Pancreas (tissue), 10 donors: Measurements from ENCODE around the gene LRP1B. TPM values are rescaled to one million over a fixed set of nuclear protein-coding genes. Genes with fewer than 3 reads are reported as not detected.

ENCODE experiments used
- ATAC-seq, 4 donors: fragments of 200-7000 bp; cut with Tn5 transposase; one replicate each; pipeline versions ENCODE4 v1.8.0 to v1.9.1; 2020; ENCODE audit warnings: mild to moderate bottlenecking in 4 of 4, moderate library complexity in 4 of 4
- DNase-seq, 6 donors: peaks; one replicate each; pipeline ENCODE4 v3.0.0-alpha.2; 2020
- FAIRE-seq: peaks from 2 replicates; lab custom pipeline; 2012; peaks lifted over from hg19 to GRCh38; lab: Jason Lieb, UNC
- H3K27ac ChIP-seq, 4 donors: fragments of 200-600 bp; sonication (generic); 1 replicate in 3 of 4; 2 replicates in 1 of 4; pipeline versions ENCODE4 v1.5.0 to v1.8.0; 2020
- H3K27me3 ChIP-seq, 4 donors: fragments of 200-600 bp; one replicate each; pipeline ENCODE4 v1.8.0; 2021
- H3K36me3 ChIP-seq, 3 donors: fragments of 200-600 bp; sonication (generic) in 1 of 3; one replicate each; pipeline versions ENCODE4 v1.5.0 to v1.8.0; 2020 to 2021
- H3K4me1 ChIP-seq, 3 donors: fragments of 200-600 bp; one replicate each; pipeline ENCODE4 v1.8.0; 2021
- H3K4me3 ChIP-seq, 4 donors: fragments of 200-600 bp; sonication (generic) in 2 of 4; one replicate each; pipeline versions ENCODE4 v1.5.0 to v1.8.0; 2020 to 2021
- H3K9me3 ChIP-seq, 4 donors: fragments of 200-600 bp; one replicate each; pipeline ENCODE4 v1.8.0; 2021
- WGBS, 2 donors: extraction: QIAGEN DNeasy Blood & Tissue Kit; methylation state at CpG; one replicate each; pipeline ENCODE4 v1.1.7; 2013; 5-methylcytosine and 5-hydroxymethylcytosine counted together
- intact Hi-C, 3 donors: fragments of 100-400 bp; cut with DNase I; formaldehyde crosslinking; loops; one replicate each; pipeline versions ENCODE4 v1.11.1 to v1.14.2; 2022
- polyA plus RNA-seq, 2 donors: library from polyadenylated mRNA; stranded (reverse); fragments of 200-250 nt; gene quantifications; one replicate each; pipeline ENCODE4 v1.2.3, GENCODE V29; 2013
- total RNA-seq, 6 donors: library from RNA; stranded (reverse); fragmentation: NEBNext Ultra II Directional in 4 of 6; extraction: Animal tissue kit (Norgen Biotek cat#: 25700) in 4 of 6; gene quantifications; one replicate each; pipeline versions ENCODE4 v1.2.1 to v1.2.4, GENCODE V29; 2021 to 2023
- TF ChIP-seq, protein P1 (sequence below), 4 donors: fragments of 200-600 bp; sonication (generic) in 3 of 4; IDR thresholded peaks; one replicate each; pipeline versions ENCODE4 v1.5.0 to v1.8.0; 2021; ENCODE audit warnings: antibody characterized with exemption in 4 of 4
- donor health status: healthy with polysubstance abuse.
- donor health status: DM: no; HTN: no; CAD: no; lungs with moderate emphysema.
- donor health status: DM: no; HTN: no; CAD: no.
- donor health status: control.
- donor health status: control.
- donor health status: Bipolar disorder and iron deficiency.
- donor health status: DM: yes; HTN: yes; CAD: no.
- donor health status: DM: no; HTN: no; CAD: no.
- donor health status: DM: no; HTN: no; CAD: no.
- donor health status: DM: yes; HTN: yes; CAD: no.

Gene LRP1B
- total and polyA plus RNA-seq, 8 donors, result 0.06 to 0.55 (median 0.25) TPM

DNA sequence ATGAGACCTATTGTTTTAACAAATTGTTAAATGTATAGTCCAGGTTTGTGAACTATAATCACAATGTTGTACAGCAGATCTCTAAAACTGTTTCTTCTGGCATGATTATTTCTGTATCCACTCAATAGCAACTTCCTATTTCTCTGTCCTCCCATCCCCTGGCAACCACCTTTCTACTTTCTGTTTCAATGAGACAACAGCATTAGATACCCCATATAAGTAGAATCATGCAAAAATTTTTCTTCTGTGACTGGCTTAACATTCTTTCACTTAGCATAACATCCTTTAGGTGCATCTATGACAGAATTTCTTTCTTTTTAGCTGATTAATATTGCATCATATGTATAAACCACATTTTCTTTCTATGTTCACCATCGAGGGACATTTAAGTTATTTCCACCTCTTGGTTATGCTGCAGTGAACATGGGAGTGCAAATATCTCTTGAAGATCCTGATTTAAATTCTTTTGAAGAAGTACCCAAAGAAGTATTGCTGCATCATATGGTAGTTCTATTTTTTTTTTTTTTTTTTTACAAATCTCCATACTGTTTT, 713.5 kb downstream of the LRP1B start:
- TF ChIP-seq, protein P1, sequence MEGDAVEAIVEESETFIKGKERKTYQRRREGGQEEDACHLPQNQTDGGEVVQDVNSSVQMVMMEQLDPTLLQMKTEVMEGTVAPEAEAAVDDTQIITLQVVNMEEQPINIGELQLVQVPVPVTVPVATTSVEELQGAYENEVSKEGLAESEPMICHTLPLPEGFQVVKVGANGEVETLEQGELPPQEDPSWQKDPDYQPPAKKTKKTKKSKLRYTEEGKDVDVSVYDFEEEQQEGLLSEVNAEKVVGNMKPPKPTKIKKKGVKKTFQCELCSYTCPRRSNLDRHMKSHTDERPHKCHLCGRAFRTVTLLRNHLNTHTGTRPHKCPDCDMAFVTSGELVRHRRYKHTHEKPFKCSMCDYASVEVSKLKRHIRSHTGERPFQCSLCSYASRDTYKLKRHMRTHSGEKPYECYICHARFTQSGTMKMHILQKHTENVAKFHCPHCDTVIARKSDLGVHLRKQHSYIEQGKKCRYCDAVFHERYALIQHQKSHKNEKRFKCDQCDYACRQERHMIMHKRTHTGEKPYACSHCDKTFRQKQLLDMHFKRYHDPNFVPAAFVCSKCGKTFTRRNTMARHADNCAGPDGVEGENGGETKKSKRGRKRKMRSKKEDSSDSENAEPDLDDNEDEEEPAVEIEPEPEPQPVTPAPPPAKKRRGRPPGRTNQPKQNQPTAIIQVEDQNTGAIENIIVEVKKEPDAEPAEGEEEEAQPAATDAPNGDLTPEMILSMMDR (IDR thresholded peaks at IDR 0.05), result no peak
- H3K4me1 ChIP-seq, result no peaks in the 10 kb centered on the region
- FAIRE-seq (no peak), ATAC-seq (no peak), DNase-seq (no peak)
- H3K36me3 ChIP-seq, result no peaks in the 10 kb centered on the region
- intact Hi-C loops, result no loop called here
- H3K4me3 ChIP-seq, result no peak overlapping the region
- WGBS, 2 donors, result 77 to 85% methylated on average over 1 of the region's 1 CpG
- H3K27me3 ChIP-seq, result no peaks in the 10 kb centered on the region
- H3K27ac ChIP-seq, result no peak overlapping the region
- no peaks in the 10 kb centered on the region for H3K9me3 ChIP-seq

GRCh38 chr2:141411419-141411818, 719.4 kb downstream of the LRP1B start:
- no peaks in the 10 kb centered on the region for H3K36me3 ChIP-seq
- FAIRE-seq (no peak), DNase-seq (no peak), ATAC-seq (no peak)
- no peaks in the 10 kb centered on the region for H3K9me3 ChIP-seq
- TF ChIP-seq, protein P1 (IDR thresholded peaks at IDR 0.05), result no peak
- intact Hi-C loops, result no loop called here
- no peak overlapping the region for H3K27ac ChIP-seq
- no peak overlapping the region for H3K4me3 ChIP-seq
- WGBS, 2 donors, result 29 to 36% methylated on average over 2 of the region's 2 CpGs
- no peaks in the 10 kb centered on the region for H3K27me3 ChIP-seq
- H3K4me1 ChIP-seq, result peaks cover 0 to 7% (median 0%) of the 10 kb centered on the region in 3 donors

- intact Hi-C loops, result no loop called here
- FAIRE-seq, result no peak
- Histone ChIP-seq H3K27ac (no peak overlapping the region), H3K36me3 (no peaks in the 10 kb centered on the region), H3K4me1 (no peaks in the 10 kb centered on the region), H3K9me3 (no peaks in the 10 kb centered on the region), H3K4me3 (no peak overlapping the region), H3K27me3 (no peaks in the 10 kb centered on the region)
- TF ChIP-seq, protein P1 (IDR thresholded peaks at IDR 0.05), result no peak
- 52 to 74% methylated on average over 1 of the region's 1 CpG for WGBS, 2 donors
- DNase-seq, result no peak
- ATAC-seq, result no peak
These were observed 731.5 kb downstream of the LRP1B start for GRCh38 chr2:141399270-141399669.

DNA sequence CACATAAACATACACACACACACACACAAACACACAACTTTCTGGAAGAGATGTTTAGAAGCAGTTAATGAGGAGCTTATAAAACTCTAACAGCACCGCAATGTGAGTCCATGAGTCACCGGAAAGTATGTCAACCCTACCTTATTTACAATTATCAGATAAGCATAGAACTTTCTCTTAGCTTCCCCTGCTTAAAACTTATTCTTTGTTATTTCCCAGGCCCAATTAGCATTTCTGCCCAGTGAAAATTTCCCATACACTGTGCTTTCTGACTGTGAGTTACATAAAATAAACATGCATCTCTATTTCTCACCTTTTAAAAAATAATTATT, 737.6 kb downstream of the LRP1B start:
- 75 to 82% methylated on average over 2 of the region's 2 CpGs for WGBS, 2 donors
- Histone ChIP-seq H3K36me3 (no peaks in the 10 kb centered on the region), H3K27ac (no peak overlapping the region), H3K9me3 (no peaks in the 10 kb centered on the region), H3K27me3 (no peaks in the 10 kb centered on the region), H3K4me3 (no peak overlapping the region), H3K4me1 (no peaks in the 10 kb centered on the region)
- TF ChIP-seq, protein P1 (IDR thresholded peaks at IDR 0.05), result no peak
- no peak for DNase-seq
- FAIRE-seq, result no peak
- ATAC-seq, result no peak
- intact Hi-C loops, result no loop called here

DNA sequence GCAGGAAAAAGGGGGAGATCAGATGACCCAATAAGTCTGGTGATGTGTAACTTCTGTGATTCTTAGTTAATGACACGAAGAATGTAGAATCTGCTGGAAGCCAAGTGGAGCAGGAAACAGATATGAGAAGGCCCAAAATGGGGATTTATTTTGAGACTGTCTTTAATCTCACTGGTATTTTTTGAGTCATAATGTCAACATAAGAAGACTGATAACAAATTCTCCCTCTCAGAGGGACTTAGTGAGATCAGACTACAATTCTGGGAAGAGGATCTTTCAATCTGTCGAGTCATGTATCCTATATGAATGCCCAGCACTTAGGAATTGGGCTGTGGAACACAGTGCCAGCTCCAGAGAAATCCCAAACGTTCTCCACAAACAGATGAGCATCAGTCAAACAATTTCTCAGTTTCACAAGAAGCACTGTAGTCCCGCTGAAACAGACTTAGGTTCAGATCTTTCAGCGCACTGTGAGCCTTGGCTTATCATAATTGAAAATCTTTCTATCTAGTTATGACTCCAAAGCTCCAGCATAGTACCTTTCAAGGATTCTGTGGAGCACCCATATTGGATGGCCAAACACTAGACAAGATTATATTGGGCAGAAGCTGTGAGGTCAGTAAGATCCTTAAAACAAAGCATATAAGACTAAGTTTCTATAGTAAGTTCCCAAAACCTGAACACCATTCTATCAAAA, 738.2 kb downstream of the LRP1B start:
- WGBS, 2 donors, result 65 to 71% methylated on average over 5 of the region's 5 CpGs

More for the DNA sequence above, 738.2 kb downstream of the LRP1B start:
- Histone ChIP-seq H3K27ac (no peak overlapping the region), H3K9me3 (no peaks in the 10 kb centered on the region), H3K27me3 (no peaks in the 10 kb centered on the region), H3K36me3 (no peaks in the 10 kb centered on the region), H3K4me3 (no peak overlapping the region), H3K4me1 (no peaks in the 10 kb centered on the region)
- TF ChIP-seq, protein P1 (IDR thresholded peaks at IDR 0.05), result no peak
- intact Hi-C loops, result no loop called here
- FAIRE-seq (no peak), DNase-seq (no peak), ATAC-seq (no peak)
